Measurements from ENCODE around the gene KRTAP5-7.
"Not testable (repeated sequence)": the region's sequence is repeated elsewhere in the genome, so short reads cannot be mapped to it uniquely, and the experiment has no call there.

Gene KRTAP5-7

GRCh38 chr11:71564430-71564829 is 37.4 kb downstream of the KRTAP5-7 start:
- FAIRE-seq: no peak

GRCh38 chr11:71565263-71565662 is 38.2 kb downstream of the KRTAP5-7 start, which contains the start of gene KRTAP5-10:
Gene KRTAP5-10 (plus strand): TSS chr11:71565563. CDS start chr11:71565588, 25 bp downstream.
- FAIRE-seq: no peak

- FAIRE-seq: no peak
These were observed 39.1 kb downstream of the KRTAP5-7 start for GRCh38 chr11:71566081-71566620.

GRCh38 chr11:71566626-71567599 is 39.8 kb downstream of the KRTAP5-7 start:
- FAIRE-seq: not testable (repeated sequence)

- FAIRE-seq: not testable (repeated sequence)
These were observed 40.6 kb downstream of the KRTAP5-7 start for GRCh38 chr11:71567633-71568032.

GRCh38 chr11:71568704-71569349 is 41.8 kb downstream of the KRTAP5-7 start:
- FAIRE-seq: no peak

GRCh38 chr11:71571101-71571850 is 44.2 kb downstream of the KRTAP5-7 start:
- not testable (repeated sequence) for FAIRE-seq

- FAIRE-seq: no peak
These were observed 45.7 kb downstream of the KRTAP5-7 start for GRCh38 chr11:71572811-71573210.

- no peak for FAIRE-seq
These were observed 47.4 kb downstream of the KRTAP5-7 start for GRCh38 chr11:71574418-71574817.

GRCh38 chr11:71575723-71576424 is 48.8 kb downstream of the KRTAP5-7 start:
- FAIRE-seq: no peak

GRCh38 chr11:71576688-71577465 is 49.8 kb downstream of the KRTAP5-7 start:
- not testable (repeated sequence) for FAIRE-seq

- FAIRE-seq: no peak
These were observed 50.5 kb downstream of the KRTAP5-7 start for GRCh38 chr11:71577469-71578004.

Data from colon (tissue), 2 donors.